ENCODE results near the gene SMAD4. TPM values are rescaled to one million over a fixed set of nuclear protein-coding genes. Genes with fewer than 3 reads are reported as not detected.

The SMAD4 gene
- total and polyA plus RNA-seq, 2 experiments from 2014 or later = 64.4 to 116 TPM

DNA sequence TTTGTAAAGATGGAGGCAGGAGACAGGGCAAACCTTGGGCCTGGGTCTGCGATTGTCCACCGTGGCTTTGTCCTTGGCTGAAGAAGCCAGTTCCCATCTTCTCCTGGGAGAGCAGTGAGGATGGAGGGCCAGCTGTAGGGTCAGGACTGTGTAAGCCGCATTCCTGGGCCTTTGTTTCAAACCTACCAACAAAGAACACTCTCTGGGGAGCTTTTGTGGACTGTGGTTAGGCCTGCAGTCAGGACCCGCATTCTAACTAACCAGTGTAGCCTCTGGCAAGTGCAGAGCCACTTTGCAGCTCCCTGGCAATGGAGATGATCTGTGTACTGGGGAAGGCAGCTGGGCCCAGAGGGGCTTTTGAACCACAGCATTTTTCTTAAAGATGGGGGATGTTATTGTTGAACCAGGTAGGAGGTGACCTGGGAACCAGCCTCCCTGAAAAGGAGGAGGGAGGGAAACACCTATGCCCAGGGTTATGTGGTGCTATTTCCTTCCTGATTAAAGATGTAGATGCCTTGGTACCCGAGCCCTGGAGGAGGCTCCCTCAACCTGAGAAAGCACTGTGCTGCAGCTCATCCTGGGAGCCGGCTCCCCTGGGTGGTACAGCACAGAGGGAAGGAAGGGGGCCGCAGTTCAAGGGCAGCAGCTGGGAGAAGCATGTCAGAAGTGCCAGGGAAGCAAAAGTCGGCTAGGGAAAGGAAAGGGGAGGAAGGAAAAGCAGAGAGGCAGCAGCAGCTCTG, 12.7 kb upstream of the SMAD4 start:
- Histone ChIP-seq H3K9me2 (replicated peaks; ENCODE audit: insufficient read depth) (no peaks in the 10 kb centered on the region), H3K4me1 (ENCODE audit: insufficient read depth) (no peaks in the 10 kb centered on the region), H3K27ac (no peak overlapping the region), H3K4me3 (no peak overlapping the region), H4K20me1 (ENCODE audit: insufficient read depth, poor library complexity, severe bottlenecking) (no peaks in the 10 kb centered on the region), H3K79me2 (no peaks in the 10 kb centered on the region), H3K4me2 (no peak overlapping the region), H3K36me3 (replicated peaks; ENCODE audit: insufficient read depth, low read depth) (no peaks in the 10 kb centered on the region), H2AFZ (no peak overlapping the region), H3K9me3 (ENCODE audit: low read depth) (no peaks in the 10 kb centered on the region), H3K27me3 (no peaks in the 10 kb centered on the region)
- no peak for DNase-seq (ENCODE audit: low spot score)
- 82% methylated on average over 8 of the region's 8 CpGs for WGBS (ENCODE audit: low lambda C conversion rate, missing lambda C conversion rate)
- no peak for TF ChIP-seq EZH2 (IDR thresholded peaks at IDR 0.05; ENCODE audit: borderline replicate concordance)
- no peak for TF ChIP-seq EZH2phosphoT487 (IDR thresholded peaks at IDR 0.05; ENCODE audit: low read depth, severe bottlenecking, unreplicated experiment)
- TF ChIP-seq, protein P1, sequence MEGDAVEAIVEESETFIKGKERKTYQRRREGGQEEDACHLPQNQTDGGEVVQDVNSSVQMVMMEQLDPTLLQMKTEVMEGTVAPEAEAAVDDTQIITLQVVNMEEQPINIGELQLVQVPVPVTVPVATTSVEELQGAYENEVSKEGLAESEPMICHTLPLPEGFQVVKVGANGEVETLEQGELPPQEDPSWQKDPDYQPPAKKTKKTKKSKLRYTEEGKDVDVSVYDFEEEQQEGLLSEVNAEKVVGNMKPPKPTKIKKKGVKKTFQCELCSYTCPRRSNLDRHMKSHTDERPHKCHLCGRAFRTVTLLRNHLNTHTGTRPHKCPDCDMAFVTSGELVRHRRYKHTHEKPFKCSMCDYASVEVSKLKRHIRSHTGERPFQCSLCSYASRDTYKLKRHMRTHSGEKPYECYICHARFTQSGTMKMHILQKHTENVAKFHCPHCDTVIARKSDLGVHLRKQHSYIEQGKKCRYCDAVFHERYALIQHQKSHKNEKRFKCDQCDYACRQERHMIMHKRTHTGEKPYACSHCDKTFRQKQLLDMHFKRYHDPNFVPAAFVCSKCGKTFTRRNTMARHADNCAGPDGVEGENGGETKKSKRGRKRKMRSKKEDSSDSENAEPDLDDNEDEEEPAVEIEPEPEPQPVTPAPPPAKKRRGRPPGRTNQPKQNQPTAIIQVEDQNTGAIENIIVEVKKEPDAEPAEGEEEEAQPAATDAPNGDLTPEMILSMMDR (IDR thresholded peaks at IDR 0.05; ENCODE audit: poor library complexity) = no peak

DNA sequence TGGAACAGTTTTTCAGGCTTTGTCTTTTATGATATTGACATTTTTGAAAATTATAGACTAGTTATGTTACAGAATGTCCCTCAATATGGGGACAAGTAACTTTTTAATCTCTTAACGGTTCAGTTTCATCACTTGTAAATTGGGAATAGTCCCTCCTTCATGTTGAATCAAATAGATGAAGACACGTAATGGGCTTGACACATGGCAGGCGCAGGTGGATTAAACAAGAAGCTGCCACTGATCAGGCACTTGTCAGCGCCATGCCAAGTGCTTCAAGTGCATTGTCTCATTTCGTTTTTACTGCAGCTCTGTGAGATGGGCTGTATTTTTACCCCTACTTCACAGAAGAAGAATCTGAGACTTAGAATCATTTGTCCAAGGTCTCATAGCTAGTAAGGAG, 9.5 kb upstream of the SMAD4 start:
- H3K9me3 ChIP-seq (ENCODE audit: low read depth) = no peaks in the 10 kb centered on the region
- no peaks in the 10 kb centered on the region for H3K27me3 ChIP-seq
- 83% methylated on average over 5 of the region's 5 CpGs for WGBS (ENCODE audit: low lambda C conversion rate, missing lambda C conversion rate)
- no peak overlapping the region for H3K4me3 ChIP-seq
- H3K4me1 ChIP-seq (ENCODE audit: insufficient read depth) = no peaks in the 10 kb centered on the region
- TF ChIP-seq, protein P1 (IDR thresholded peaks at IDR 0.05; ENCODE audit: poor library complexity) = no peak
- TF ChIP-seq EZH2 (IDR thresholded peaks at IDR 0.05; ENCODE audit: borderline replicate concordance) (no peak), EZH2phosphoT487 (IDR thresholded peaks at IDR 0.05; ENCODE audit: low read depth, severe bottlenecking, unreplicated experiment) (no peak)
- no peak overlapping the region for H2AFZ ChIP-seq
- no peak overlapping the region for H3K4me2 ChIP-seq
- DNase-seq (ENCODE audit: low spot score) = no peak
- peaks cover 7% of the 10 kb centered on the region for H3K79me2 ChIP-seq
- H3K27ac ChIP-seq = no peak overlapping the region
- no peaks in the 10 kb centered on the region for H3K36me3 ChIP-seq (replicated peaks; ENCODE audit: insufficient read depth, low read depth)
- H3K9me2 ChIP-seq (replicated peaks; ENCODE audit: insufficient read depth) = no peaks in the 10 kb centered on the region
- no peaks in the 10 kb centered on the region for H4K20me1 ChIP-seq (ENCODE audit: insufficient read depth, poor library complexity, severe bottlenecking)

DNA sequence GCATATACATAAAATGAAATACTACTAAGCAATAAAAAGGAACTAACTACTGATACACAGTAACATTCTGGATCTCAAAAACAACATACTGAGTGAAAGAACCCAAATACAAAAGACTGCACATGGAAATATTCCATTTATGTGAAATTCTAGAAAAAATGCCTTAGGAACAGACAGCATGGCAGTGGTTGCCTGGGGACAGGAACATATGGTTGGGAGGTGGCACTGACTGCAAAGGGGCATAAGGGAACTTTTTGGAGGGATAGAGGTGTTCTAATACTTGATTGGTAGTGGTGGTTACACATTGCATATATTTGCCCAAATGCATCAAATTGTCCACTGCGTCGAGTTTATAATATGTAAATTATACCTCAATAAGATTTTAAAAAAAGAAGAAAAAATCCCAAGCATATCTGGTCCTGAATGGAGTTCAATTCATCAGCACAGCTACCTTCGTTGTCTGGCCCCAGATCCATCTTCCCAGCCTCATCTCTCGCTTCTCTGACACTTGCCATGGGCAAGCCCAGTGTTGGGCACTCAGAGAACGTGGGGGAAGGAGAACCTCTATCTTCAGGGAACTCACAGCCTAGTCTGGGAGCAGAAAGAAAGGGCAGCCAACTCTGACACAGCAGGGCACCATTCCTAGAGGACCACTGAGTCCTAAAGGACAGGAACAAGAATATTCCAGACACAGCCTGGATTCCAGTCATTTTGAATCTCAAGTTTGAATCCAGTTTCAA, 8.6 kb upstream of the SMAD4 start:
- DNase-seq (ENCODE audit: low spot score) = no peak

More for the DNA sequence above, 8.6 kb upstream of the SMAD4 start:
- Histone ChIP-seq H3K9me3 (ENCODE audit: low read depth) (no peaks in the 10 kb centered on the region), H4K20me1 (ENCODE audit: insufficient read depth, poor library complexity, severe bottlenecking) (no peaks in the 10 kb centered on the region), H3K27ac (no peak overlapping the region), H3K4me3 (no peak overlapping the region), H3K79me2 (peaks cover 12% of the 10 kb centered on the region), H2AFZ (no peak overlapping the region), H3K4me1 (ENCODE audit: insufficient read depth) (no peaks in the 10 kb centered on the region), H3K36me3 (replicated peaks; ENCODE audit: insufficient read depth, low read depth) (no peaks in the 10 kb centered on the region), H3K9me2 (replicated peaks; ENCODE audit: insufficient read depth) (no peaks in the 10 kb centered on the region), H3K27me3 (no peaks in the 10 kb centered on the region), H3K4me2 (no peak overlapping the region)
- TF ChIP-seq, protein P1 (IDR thresholded peaks at IDR 0.05; ENCODE audit: poor library complexity) = no peak
- TF ChIP-seq EZH2phosphoT487 (IDR thresholded peaks at IDR 0.05; ENCODE audit: low read depth, severe bottlenecking, unreplicated experiment) = no peak
- no peak for TF ChIP-seq EZH2 (IDR thresholded peaks at IDR 0.05; ENCODE audit: borderline replicate concordance)
- 93% methylated on average over 5 of the region's 5 CpGs for WGBS (ENCODE audit: low lambda C conversion rate, missing lambda C conversion rate)

Data from hepatocyte (in vitro differentiated cells).